B cell (primary cell): Measurements from ENCODE around the gene TRRAP. TPM values are rescaled to one million over a fixed set of nuclear protein-coding genes. Genes with fewer than 3 reads are reported as not detected.

Experiments used
- ATAC-seq: fragments of 200-7000 bp; cut with Tn5 transposase; one replicate; pipeline ENCODE4 v1.10.0; 2021; ENCODE audit warnings: low read depth, mild to moderate bottlenecking, moderate number of reproducible peaks, moderate library complexity
- CTCF ChIA-PET: fragments of 350-600 bp; sonication (Branson Sonifier 250); formaldehyde crosslinking; loops from one replicate; lab custom pipeline; 2021; ENCODE audit warnings: antibody characterized with exemption, inconsistent platforms; lab: Charles Lee
- POLR2A ChIA-PET: fragments of 350-600 bp; sonication (Branson Sonifier 250); formaldehyde crosslinking; loops from one replicate; lab custom pipeline; 2021; ENCODE audit warnings: antibody characterized with exemption; lab: Charles Lee
- DNase-seq: peaks from one replicate; pipeline ENCODE4 v3.0.0; 2013
- H2AFZ ChIP-seq: 2 replicates; pipeline ENCODE4 v1.6.1; 2012; ENCODE audit warnings: mild to moderate bottlenecking, low read depth, low read length; ENCODE audit not compliant: insufficient read depth, poor library complexity, severe bottlenecking
- H3K27ac ChIP-seq, 2 donors: 1 replicate in 1 of 2; 2 replicates in 1 of 2; pipeline ENCODE4 v1.5.1; 2012 to 2013; ENCODE audit warnings: low read length in 2 of 2, mild to moderate bottlenecking in 2 of 2, moderate library complexity in 1 of 2
- H3K27me3 ChIP-seq, 4 experiments: fragments of 200-600 bp in 1 of 4; sonication (generic) in 1 of 4; replicated peaks in 1 of 4; 1 replicate in 2 of 4; 2 replicates in 2 of 4; pipeline versions ENCODE4 v1.6.1 to v1.7.0; 2013 to 2016; ENCODE audit warnings: low read length in 3 of 4, mild to moderate bottlenecking in 2 of 4, mixed read lengths in 1 of 4, moderate library complexity in 1 of 4; ENCODE audit not compliant: insufficient read depth in 4 of 4, control insufficient read depth in 3 of 4; ENCODE audit errors: control extremely low read depth in 1 of 4
- H3K36me3 ChIP-seq, 2 experiments: replicated peaks in 1 of 2; 1 replicate in 1 of 2; 2 replicates in 1 of 2; pipeline versions ENCODE4 v1.6.1 to v1.7.1; 2013; ENCODE audit warnings: low read length in 1 of 2; ENCODE audit not compliant: insufficient read depth in 2 of 2, control insufficient read depth in 1 of 2; ENCODE audit errors: control extremely low read depth in 1 of 2, extremely low read depth in 1 of 2
- H3K4me1 ChIP-seq, 2 donors: fragments of 200-600 bp in 1 of 2; sonication (generic) in 1 of 2; 1 replicate in 1 of 2; 2 replicates in 1 of 2; pipeline versions ENCODE4 v1.5.1 to v1.6.1; 2013 to 2017; ENCODE audit warnings: low read length in 2 of 2; ENCODE audit not compliant: control insufficient read depth in 2 of 2, insufficient read depth in 2 of 2
- H3K4me2 ChIP-seq: replicated peaks from 2 replicates; pipeline ENCODE3; 2012; ENCODE audit warnings: mild to moderate bottlenecking, low read depth, low read length; ENCODE audit not compliant: poor library complexity, severe bottlenecking
- H3K4me3 ChIP-seq, 5 experiments: fragments of 200-600 bp in 1 of 5; sonication (generic) in 1 of 5; 1 replicate in 3 of 5; 2 replicates in 2 of 5; pipeline versions ENCODE4 v1.5.1 to v1.7.0; 2011 to 2016; ENCODE audit warnings: low read length in 4 of 5, mild to moderate bottlenecking in 4 of 5, low read depth in 2 of 5, control low read depth in 1 of 5, moderate library complexity in 1 of 5; ENCODE audit not compliant: insufficient read depth in 1 of 5; ENCODE audit errors: control extremely low read depth in 1 of 5, extremely low read depth in 1 of 5
- H3K79me2 ChIP-seq: fragments of 200-600 bp; sonication (generic); one replicate; pipeline ENCODE4 v1.6.0; 2016; ENCODE audit warnings: low read length; ENCODE audit not compliant: control insufficient read depth, insufficient read depth
- H3K9ac ChIP-seq: fragments of 200-600 bp; sonication (generic); 2 replicates; pipeline ENCODE4 v1.6.1; 2017; ENCODE audit warnings: mild to moderate bottlenecking, low read length, moderate library complexity
- H3K9me3 ChIP-seq, 3 donors: one replicate each; pipeline versions ENCODE4 v1.6.1 to v1.7.1; 2013; ENCODE audit warnings: low read length in 2 of 3; ENCODE audit not compliant: control insufficient read depth in 2 of 3, insufficient read depth in 1 of 3; ENCODE audit errors: control extremely low read depth in 1 of 3
- H4K20me1 ChIP-seq: 2 replicates; pipeline ENCODE4 v1.6.0; 2012; ENCODE audit warnings: mild to moderate bottlenecking, low read length; ENCODE audit not compliant: insufficient read depth, control insufficient read depth, poor library complexity, severe bottlenecking
- H3K27ac Mint-ChIP-seq: one replicate; pipeline ENCODE4 v1.8.0; 2021; ENCODE audit warnings: mixed read lengths
- H3K27me3 Mint-ChIP-seq: one replicate; pipeline ENCODE4 v1.8.0; 2021; ENCODE audit warnings: mixed read lengths
- H3K4me1 Mint-ChIP-seq: one replicate; pipeline ENCODE4 v1.8.0; 2021; ENCODE audit warnings: mixed read lengths
- H3K4me3 Mint-ChIP-seq: one replicate; pipeline ENCODE4 v1.8.0; 2021; ENCODE audit warnings: mixed read lengths
- H3K9me3 Mint-ChIP-seq: one replicate; pipeline ENCODE4 v1.8.0; 2022; ENCODE audit warnings: mixed read lengths; ENCODE audit not compliant: insufficient read depth
- EZH2 ChIP-seq: IDR thresholded peaks from 2 replicates; pipeline ENCODE4 v1.6.1; 2012; ENCODE audit warnings: borderline replicate concordance, low read depth, mild to moderate bottlenecking, moderate library complexity, low read length; ENCODE audit not compliant: insufficient read depth, poor library complexity, severe bottlenecking
- WGBS: methylation state at CpG from one replicate; pipeline ENCODE4 v1.1.5; 2013; ENCODE audit warnings: missing lambda C conversion rate; ENCODE audit not compliant: insufficient coverage; 5-methylcytosine and 5-hydroxymethylcytosine counted together
- intact Hi-C: fragments of 100-400 bp; cut with micrococcal nuclease; formaldehyde crosslinking; loops from one replicate; pipeline ENCODE4 v1.10.0; 2022
- polyA plus RNA-seq: library from polyadenylated mRNA; depleted of rRNA; stranded (reverse); fragments of >200 nt; gene quantifications from 2 replicates; pipeline ENCODE4 v1.2.3, GENCODE V29; 2012
- total RNA-seq, 2 donors: library from RNA; stranded (reverse); fragments of 120-200 nt in 1 of 2; gene quantifications; 1 replicate in 1 of 2; 2 replicates in 1 of 2; pipeline versions ENCODE4 v1.2.3 to v1.2.4, GENCODE V29; 2013 to 2022
- TF ChIP-seq, protein P1 (sequence below): fragments of 200-600 bp; IDR thresholded peaks from one replicate; pipeline ENCODE4 v1.8.0; 2022; ENCODE audit warnings: antibody characterized with exemption, mild to moderate bottlenecking

TRRAP gene
- total and polyA plus RNA-seq, 2 donors (not counting 1 experiment from before 2014, with no cell fraction given) = 25.4 to 102 TPM

DNA sequence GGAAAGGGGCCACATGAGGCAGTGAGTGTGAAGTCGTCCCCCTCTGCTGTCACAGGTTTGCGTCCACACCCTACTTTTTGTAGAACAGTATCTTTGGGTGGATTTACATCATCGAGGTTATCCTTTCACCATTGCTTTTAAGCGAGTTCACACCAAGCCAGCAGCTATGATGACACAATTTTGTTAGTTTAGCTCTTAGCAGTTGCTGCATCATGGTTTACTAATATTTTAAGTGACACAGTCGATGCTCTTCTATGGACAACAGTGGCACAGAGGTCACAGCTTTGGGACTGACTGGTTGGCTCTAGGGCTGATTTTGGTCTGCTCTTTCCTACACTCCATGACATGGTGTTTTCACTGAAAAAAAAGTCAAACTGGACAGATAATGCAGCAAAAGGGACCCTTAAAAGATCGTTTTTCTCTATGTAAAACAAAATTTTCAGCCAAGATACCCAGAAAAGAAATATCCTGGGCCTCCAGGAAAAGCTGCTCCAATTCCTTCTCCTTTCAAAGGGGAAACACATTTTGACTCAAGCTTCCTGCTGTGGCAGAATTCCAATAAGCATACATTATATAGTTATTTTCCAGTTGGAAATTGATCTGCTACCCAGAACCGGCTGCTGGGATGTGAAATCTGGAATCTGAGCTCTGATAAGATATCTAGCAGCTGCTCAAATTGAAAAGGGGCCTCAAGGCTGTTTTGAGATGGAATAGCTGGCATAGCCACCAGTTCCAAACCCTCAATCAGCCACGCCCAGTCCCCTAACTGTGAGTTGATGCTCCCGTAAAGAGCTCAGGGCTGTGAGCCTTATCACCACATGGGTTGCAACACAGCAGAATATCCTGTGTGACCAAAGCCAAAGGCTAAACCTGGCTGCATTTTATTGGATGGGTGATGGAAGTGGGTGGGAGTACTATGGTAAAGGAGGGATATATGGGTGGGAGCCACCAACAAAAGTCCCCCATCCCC lies 151.4 kb downstream of the TRRAP start:
- H3K4me3 Mint-ChIP-seq = no peak overlapping the region
- H3K4me1 Mint-ChIP-seq = no peaks in the 10 kb centered on the region
- no peaks in the 10 kb centered on the region for H3K27me3 Mint-ChIP-seq
- Histone ChIP-seq H3K36me3 (peaks cover 0 to 60% of the 10 kb centered on the region in 2 experiments), H3K9me3 (no peaks in the 10 kb centered on the region), H3K27me3 (no peaks in the 10 kb centered on the region), H2AFZ (no peak overlapping the region), H3K4me1 (no peaks in the 10 kb centered on the region), H3K4me3 (no peak overlapping the region), H3K9ac (no peak overlapping the region), H3K4me2 (no peak overlapping the region), H3K27ac (no peak overlapping the region), H3K79me2 (no peaks in the 10 kb centered on the region), H4K20me1 (no peaks in the 10 kb centered on the region)
- no peak for TF ChIP-seq EZH2
- TF ChIP-seq, protein P1, sequence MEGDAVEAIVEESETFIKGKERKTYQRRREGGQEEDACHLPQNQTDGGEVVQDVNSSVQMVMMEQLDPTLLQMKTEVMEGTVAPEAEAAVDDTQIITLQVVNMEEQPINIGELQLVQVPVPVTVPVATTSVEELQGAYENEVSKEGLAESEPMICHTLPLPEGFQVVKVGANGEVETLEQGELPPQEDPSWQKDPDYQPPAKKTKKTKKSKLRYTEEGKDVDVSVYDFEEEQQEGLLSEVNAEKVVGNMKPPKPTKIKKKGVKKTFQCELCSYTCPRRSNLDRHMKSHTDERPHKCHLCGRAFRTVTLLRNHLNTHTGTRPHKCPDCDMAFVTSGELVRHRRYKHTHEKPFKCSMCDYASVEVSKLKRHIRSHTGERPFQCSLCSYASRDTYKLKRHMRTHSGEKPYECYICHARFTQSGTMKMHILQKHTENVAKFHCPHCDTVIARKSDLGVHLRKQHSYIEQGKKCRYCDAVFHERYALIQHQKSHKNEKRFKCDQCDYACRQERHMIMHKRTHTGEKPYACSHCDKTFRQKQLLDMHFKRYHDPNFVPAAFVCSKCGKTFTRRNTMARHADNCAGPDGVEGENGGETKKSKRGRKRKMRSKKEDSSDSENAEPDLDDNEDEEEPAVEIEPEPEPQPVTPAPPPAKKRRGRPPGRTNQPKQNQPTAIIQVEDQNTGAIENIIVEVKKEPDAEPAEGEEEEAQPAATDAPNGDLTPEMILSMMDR = no peak
- ATAC-seq = no peak
- H3K9me3 Mint-ChIP-seq = no peaks in the 10 kb centered on the region
- ChIA-PET CTCF (no interaction called here), POLR2A (no interaction called here)
- intact Hi-C loops = no loop called here
- WGBS = 83% methylated on average over 5 of the region's 9 CpGs
- DNase-seq = no peak
- peak overlapping the region; percentile 5 for H3K27ac Mint-ChIP-seq

DNA sequence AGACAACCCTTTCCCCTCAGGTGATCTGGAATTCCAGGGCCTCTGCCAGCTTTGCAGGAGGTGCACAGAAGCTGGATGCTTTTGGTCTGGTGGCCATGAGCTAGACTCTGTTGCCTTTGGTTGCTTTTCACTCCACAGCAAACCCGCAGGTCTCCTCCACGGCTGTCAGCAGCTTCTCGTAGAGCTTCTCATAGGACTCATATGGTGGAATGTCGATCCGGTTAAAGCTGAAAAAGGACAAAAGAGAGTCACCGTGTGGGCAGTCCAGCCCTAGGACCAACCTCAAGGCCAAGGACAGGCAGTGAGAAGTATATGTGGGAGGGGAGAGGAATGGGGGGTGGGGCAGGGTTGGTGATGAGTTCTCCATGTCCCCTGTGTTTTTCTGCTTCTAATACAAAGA lies 152.1 kb downstream of the TRRAP start:
- Mint-ChIP-seq H3K4me3 (no peak overlapping the region), H3K27me3 (no peaks in the 10 kb centered on the region), H3K27ac (no peak overlapping the region), H3K9me3 (no peaks in the 10 kb centered on the region), H3K4me1 (no peaks in the 10 kb centered on the region)
- peaks cover 0 to 67% of the 10 kb centered on the region in 2 experiments for H3K36me3 ChIP-seq
- H3K9ac ChIP-seq = no peak overlapping the region
- H3K27me3 ChIP-seq = no peaks in the 10 kb centered on the region
- WGBS = 91% methylated on average over 4 of the region's 6 CpGs
- intact Hi-C loops = no loop called here
- H4K20me1 ChIP-seq = no peaks in the 10 kb centered on the region
- DNase-seq (no peak), ATAC-seq (no peak)
- no peaks in the 10 kb centered on the region for H3K79me2 ChIP-seq
- no peaks in the 10 kb centered on the region for H3K9me3 ChIP-seq
- H2AFZ ChIP-seq = no peak overlapping the region
- H3K4me2 ChIP-seq = no peak overlapping the region
- no peaks in the 10 kb centered on the region for H3K4me1 ChIP-seq
- H3K27ac ChIP-seq = no peak overlapping the region
- ChIA-PET POLR2A (no interaction called here), CTCF (no interaction called here)
- H3K4me3 ChIP-seq = no peak overlapping the region
- TF ChIP-seq EZH2 = no peak
- TF ChIP-seq, protein P1 = no peak
